Thoracic aorta (tissue), 2 donors: ENCODE results near the gene SENP1. TPM values are rescaled to one million over a fixed set of nuclear protein-coding genes. Genes with fewer than 3 reads are reported as not detected.

Source experiments
- ATAC-seq: fragments of 150-250 bp; one replicate; pipeline ENCODE4 v1.8.0; 2017; ENCODE audit warnings: low read depth; ENCODE audit not compliant: insufficient number of reproducible peaks, low FRiP score
- DNase-seq: peaks from one replicate; pipeline ENCODE4 v3.0.0-alpha.2; 2020; ENCODE audit warnings: low spot score
- H3K27ac ChIP-seq, 2 donors: fragments of 200-600 bp; sonication (generic); 1 replicate in 1 of 2; 2 replicates in 1 of 2; pipeline ENCODE4 v1.5.1; 2016; ENCODE audit warnings: mild to moderate bottlenecking in 2 of 2, moderate library complexity in 2 of 2
- H3K27me3 ChIP-seq: fragments of 200-600 bp; sonication (generic); replicated peaks from 2 replicates; pipeline ENCODE4 v1.6.0; 2016; ENCODE audit warnings: mild to moderate bottlenecking; ENCODE audit not compliant: insufficient read depth
- H3K36me3 ChIP-seq: fragments of 200-600 bp; sonication (generic); one replicate; pipeline ENCODE4 v1.5.1; 2016
- H3K4me1 ChIP-seq, 2 donors: fragments of 200-600 bp; sonication (generic); 1 replicate in 1 of 2; 2 replicates in 1 of 2; pipeline versions ENCODE4 v1.5.1 to v1.6.0; 2016; ENCODE audit warnings: low read depth in 2 of 2, mild to moderate bottlenecking in 1 of 2; ENCODE audit not compliant: control insufficient read depth in 1 of 2
- H3K4me3 ChIP-seq: fragments of 200-600 bp; sonication (generic); 2 replicates; pipeline ENCODE4 v1.5.1; 2016; ENCODE audit warnings: mild to moderate bottlenecking
- H3K9me3 ChIP-seq: fragments of 200-600 bp; sonication (generic); 2 replicates; pipeline ENCODE4 v1.5.1; 2016
- total RNA-seq, 2 donors: library from RNA; depleted of rRNA; stranded (reverse); fragments of >200 nt; gene quantifications; one replicate each; pipeline versions ENCODE4 v1.1.0 to v1.2.3, GENCODE V29; 2016
- TF ChIP-seq, protein P1 (sequence below): fragments of 200-600 bp; sonication (generic); IDR thresholded peaks from one replicate; pipeline ENCODE4 v1.5.1; 2019; ENCODE audit warnings: antibody characterized with exemption

Gene SENP1
- total RNA-seq, 2 donors from 2014 or later = 23.2 to 24.6 TPM

DNA sequence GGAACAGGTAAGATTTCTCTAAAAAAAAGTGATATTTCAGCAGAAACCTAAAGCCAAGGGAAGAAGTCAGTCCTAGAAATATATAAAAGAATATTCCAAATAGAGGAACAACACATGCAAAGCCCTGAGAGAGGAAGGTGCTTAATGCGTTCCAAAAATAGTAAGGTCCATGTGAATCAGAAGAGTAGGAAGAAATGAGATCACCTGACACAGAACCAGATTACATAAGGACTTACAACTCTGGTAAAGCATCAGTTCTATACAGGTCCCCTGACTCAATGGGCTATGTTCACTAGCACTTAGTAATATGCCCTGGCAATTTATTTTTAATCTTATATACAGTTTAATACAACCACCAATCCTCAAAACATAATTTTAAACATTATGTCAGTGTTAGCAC is 30.0 kb downstream of the SENP1 start:
- DNase-seq (no peak), ATAC-seq (no peak)
- Histone ChIP-seq H3K27me3 (no peaks in the 10 kb centered on the region), H3K4me1 (no peaks in the 10 kb centered on the region), H3K36me3 (peaks cover 9% of the 10 kb centered on the region), H3K27ac (no peak overlapping the region), H3K4me3 (no peak overlapping the region), H3K9me3 (no peaks in the 10 kb centered on the region)
- TF ChIP-seq, protein P1, sequence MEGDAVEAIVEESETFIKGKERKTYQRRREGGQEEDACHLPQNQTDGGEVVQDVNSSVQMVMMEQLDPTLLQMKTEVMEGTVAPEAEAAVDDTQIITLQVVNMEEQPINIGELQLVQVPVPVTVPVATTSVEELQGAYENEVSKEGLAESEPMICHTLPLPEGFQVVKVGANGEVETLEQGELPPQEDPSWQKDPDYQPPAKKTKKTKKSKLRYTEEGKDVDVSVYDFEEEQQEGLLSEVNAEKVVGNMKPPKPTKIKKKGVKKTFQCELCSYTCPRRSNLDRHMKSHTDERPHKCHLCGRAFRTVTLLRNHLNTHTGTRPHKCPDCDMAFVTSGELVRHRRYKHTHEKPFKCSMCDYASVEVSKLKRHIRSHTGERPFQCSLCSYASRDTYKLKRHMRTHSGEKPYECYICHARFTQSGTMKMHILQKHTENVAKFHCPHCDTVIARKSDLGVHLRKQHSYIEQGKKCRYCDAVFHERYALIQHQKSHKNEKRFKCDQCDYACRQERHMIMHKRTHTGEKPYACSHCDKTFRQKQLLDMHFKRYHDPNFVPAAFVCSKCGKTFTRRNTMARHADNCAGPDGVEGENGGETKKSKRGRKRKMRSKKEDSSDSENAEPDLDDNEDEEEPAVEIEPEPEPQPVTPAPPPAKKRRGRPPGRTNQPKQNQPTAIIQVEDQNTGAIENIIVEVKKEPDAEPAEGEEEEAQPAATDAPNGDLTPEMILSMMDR = no peak

GRCh38 chr12:48074266-48074665 is 31.6 kb downstream of the SENP1 start:
- Histone ChIP-seq H3K27me3 (no peaks in the 10 kb centered on the region), H3K4me1 (no peaks in the 10 kb centered on the region), H3K27ac (no peak overlapping the region), H3K36me3 (peaks cover 15% of the 10 kb centered on the region), H3K4me3 (no peak overlapping the region), H3K9me3 (no peaks in the 10 kb centered on the region)
- ATAC-seq (no peak), DNase-seq (no peak)
- TF ChIP-seq, protein P1 = no peak

- peaks cover 18% of the 10 kb centered on the region for H3K36me3 ChIP-seq
These were observed 33.6 kb downstream of the SENP1 start for GRCh38 chr12:48072266-48072665.

GRCh38 chr12:48071808-48072207 is 34.1 kb downstream of the SENP1 start:
- no peak for ATAC-seq
- peaks cover 19% of the 10 kb centered on the region for H3K36me3 ChIP-seq
- no peaks in the 10 kb centered on the region for H3K9me3 ChIP-seq
- TF ChIP-seq, protein P1 = no peak
- no peaks in the 10 kb centered on the region for H3K4me1 ChIP-seq
- no peak overlapping the region for H3K4me3 ChIP-seq
- no peak for DNase-seq
- no peaks in the 10 kb centered on the region for H3K27me3 ChIP-seq
- H3K27ac ChIP-seq = no peak overlapping the region

More at GRCh38 chr12:48072266-48072665, 33.6 kb downstream of the SENP1 start:
- TF ChIP-seq, protein P1 = no peak
- DNase-seq (no peak), ATAC-seq (no peak)
- no peaks in the 10 kb centered on the region for H3K4me1 ChIP-seq
- no peak overlapping the region for H3K4me3 ChIP-seq
- no peak overlapping the region for H3K27ac ChIP-seq
- H3K27me3 ChIP-seq = no peaks in the 10 kb centered on the region
- no peaks in the 10 kb centered on the region for H3K9me3 ChIP-seq

DNA sequence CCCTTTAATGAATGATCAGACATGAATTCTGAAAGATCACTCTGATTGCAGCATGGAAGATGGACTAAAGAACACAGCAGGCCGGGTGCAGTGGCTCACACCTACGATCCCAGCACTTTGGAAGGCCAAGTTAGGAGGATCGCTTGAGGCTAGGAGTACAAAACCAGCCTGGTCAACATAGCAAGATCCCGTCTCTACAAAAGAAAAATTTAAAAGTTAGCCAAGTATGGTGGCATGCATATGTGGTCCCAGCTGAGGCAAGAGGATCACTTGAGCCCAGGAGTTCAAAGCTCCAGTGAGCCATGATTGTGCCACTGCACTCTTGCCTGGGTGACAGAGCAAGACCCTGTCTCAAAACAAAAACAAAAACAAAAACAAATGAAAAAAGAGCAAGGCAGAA is 35.1 kb downstream of the SENP1 start:
- Histone ChIP-seq H3K9me3 (no peaks in the 10 kb centered on the region), H3K4me3 (no peak overlapping the region), H3K27me3 (no peaks in the 10 kb centered on the region), H3K27ac (no peak overlapping the region), H3K36me3 (peaks cover 26% of the 10 kb centered on the region), H3K4me1 (no peaks in the 10 kb centered on the region)
- ATAC-seq (no peak), DNase-seq (no peak)
- TF ChIP-seq, protein P1 = no peak
